ENCODE results near the gene CASP8.
"Not testable (repeated sequence)": the region's sequence is repeated elsewhere in the genome, so short reads cannot be mapped to it uniquely, and the experiment has no call there.

- TF ChIP-seq CTCF (IDR thresholded peaks at IDR 0.05); POLR2AphosphoS5 (IDR thresholded peaks at IDR 0.05; ENCODE audit: low read depth, low read length); SIN3A (IDR thresholded peaks at IDR 0.05; ENCODE audit: borderline replicate concordance, insufficient read depth, low read depth, low read length): not testable (repeated sequence)
- TF ChIP-seq, protein P1, sequence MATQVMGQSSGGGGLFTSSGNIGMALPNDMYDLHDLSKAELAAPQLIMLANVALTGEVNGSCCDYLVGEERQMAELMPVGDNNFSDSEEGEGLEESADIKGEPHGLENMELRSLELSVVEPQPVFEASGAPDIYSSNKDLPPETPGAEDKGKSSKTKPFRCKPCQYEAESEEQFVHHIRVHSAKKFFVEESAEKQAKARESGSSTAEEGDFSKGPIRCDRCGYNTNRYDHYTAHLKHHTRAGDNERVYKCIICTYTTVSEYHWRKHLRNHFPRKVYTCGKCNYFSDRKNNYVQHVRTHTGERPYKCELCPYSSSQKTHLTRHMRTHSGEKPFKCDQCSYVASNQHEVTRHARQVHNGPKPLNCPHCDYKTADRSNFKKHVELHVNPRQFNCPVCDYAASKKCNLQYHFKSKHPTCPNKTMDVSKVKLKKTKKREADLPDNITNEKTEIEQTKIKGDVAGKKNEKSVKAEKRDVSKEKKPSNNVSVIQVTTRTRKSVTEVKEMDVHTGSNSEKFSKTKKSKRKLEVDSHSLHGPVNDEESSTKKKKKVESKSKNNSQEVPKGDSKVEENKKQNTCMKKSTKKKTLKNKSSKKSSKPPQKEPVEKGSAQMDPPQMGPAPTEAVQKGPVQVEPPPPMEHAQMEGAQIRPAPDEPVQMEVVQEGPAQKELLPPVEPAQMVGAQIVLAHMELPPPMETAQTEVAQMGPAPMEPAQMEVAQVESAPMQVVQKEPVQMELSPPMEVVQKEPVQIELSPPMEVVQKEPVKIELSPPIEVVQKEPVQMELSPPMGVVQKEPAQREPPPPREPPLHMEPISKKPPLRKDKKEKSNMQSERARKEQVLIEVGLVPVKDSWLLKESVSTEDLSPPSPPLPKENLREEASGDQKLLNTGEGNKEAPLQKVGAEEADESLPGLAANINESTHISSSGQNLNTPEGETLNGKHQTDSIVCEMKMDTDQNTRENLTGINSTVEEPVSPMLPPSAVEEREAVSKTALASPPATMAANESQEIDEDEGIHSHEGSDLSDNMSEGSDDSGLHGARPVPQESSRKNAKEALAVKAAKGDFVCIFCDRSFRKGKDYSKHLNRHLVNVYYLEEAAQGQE (IDR thresholded peaks at IDR 0.05; ENCODE audit: insufficient read depth in 1 of 2, low read depth in 2 of 2, low read length in 1 of 2) = not testable (repeated sequence)
Measured at GRCh38 chr2:201290457-201291148, 30.3 kb downstream of the CASP8 start.

Measured in Panc1 (cell line).